Mucosa of rectum (tissue), 2 donors: ENCODE results near the gene BCAS3.
"Not testable (repeated sequence)": the region's sequence is repeated elsewhere in the genome, so short reads cannot be mapped to it uniquely, and the experiment has no call there.

ENCODE experiments used
- H3K27ac ChIP-seq, 2 donors: one replicate each; pipeline ENCODE4 v1.7.0; 2013; ENCODE audit warnings: inconsistent platforms in 2 of 2, low read depth in 2 of 2, low read length in 2 of 2
- H3K27me3 ChIP-seq, 2 donors: one replicate each; pipeline ENCODE4 v1.7.0; 2013; ENCODE audit warnings: low read length in 2 of 2; ENCODE audit not compliant: control insufficient read depth in 2 of 2, insufficient read depth in 2 of 2
- H3K36me3 ChIP-seq, 2 donors: one replicate each; pipeline ENCODE4 v1.7.0; 2013; ENCODE audit warnings: low read length in 2 of 2; ENCODE audit not compliant: control insufficient read depth in 2 of 2, insufficient read depth in 2 of 2
- H3K4me1 ChIP-seq, 2 donors: one replicate each; pipeline ENCODE4 v1.7.0; 2013; ENCODE audit warnings: low read length in 2 of 2, mild to moderate bottlenecking in 1 of 2; ENCODE audit not compliant: control insufficient read depth in 2 of 2, insufficient read depth in 2 of 2
- H3K4me3 ChIP-seq, 2 donors: one replicate each; pipeline ENCODE4 v1.7.0; 2013; ENCODE audit warnings: low read length in 2 of 2
- H3K9ac ChIP-seq, 2 donors: one replicate each; pipeline ENCODE4 v1.7.0; 2013; ENCODE audit warnings: low read length in 2 of 2, low read depth in 1 of 2, mild to moderate bottlenecking in 1 of 2
- H3K9me3 ChIP-seq, 2 donors: one replicate each; pipeline ENCODE4 v1.7.0; 2013; ENCODE audit warnings: low read length in 2 of 2; ENCODE audit not compliant: control insufficient read depth in 2 of 2
- donor health status: healthy.
- donor health status: Normal muscosa, but diverticular disease.

BCAS3 gene

DNA sequence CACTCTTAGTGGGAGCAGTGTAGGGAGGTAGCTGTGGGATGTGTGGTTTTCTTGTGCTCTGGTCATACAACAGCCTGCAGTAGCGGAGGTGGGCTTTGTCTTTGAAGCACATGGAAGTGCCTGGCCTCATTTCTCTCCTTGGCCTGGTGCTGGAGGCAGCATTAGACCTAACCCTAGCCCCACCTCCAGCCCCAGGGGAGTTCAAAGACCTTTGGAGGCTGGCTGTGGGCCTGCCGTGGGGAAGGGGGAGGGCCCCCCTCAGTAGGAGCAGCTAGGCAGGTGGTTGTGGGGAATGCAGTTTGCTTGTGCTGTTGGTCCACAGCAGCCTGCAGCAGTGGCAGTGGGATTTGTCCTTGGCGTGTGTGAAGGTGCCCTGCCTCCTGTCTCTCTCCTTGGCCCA lies 91.7 kb downstream of the BCAS3 start:
- Histone ChIP-seq H3K9ac (no peak overlapping the region), H3K27ac (no peak overlapping the region), H3K36me3 (no peaks in the 10 kb centered on the region), H3K9me3 (no peaks in the 10 kb centered on the region), H3K4me3 (no peak overlapping the region), H3K27me3 (no peaks in the 10 kb centered on the region), H3K4me1 (no peaks in the 10 kb centered on the region)

DNA sequence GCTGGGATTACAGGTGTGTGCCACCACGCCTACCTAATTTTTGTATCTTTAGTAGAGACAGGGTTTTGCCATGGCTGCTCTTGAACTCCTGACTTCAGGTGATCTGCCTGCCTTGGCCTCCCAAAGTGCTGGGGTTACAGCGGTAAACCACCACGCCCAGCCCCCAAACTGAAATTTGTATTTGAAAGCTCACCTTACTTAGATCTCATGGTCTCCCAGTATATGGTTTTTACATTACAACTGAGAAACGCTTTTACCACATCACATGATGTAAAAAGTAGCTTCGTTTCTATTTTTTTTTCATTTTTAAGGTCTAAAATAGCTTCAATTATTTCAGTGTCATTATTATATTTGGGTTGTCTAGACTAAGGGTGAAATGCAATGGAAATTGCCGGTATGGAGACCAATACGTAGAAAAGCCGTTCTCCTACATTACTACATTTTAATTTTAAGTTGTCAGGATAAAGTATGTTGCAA lies 93.3 kb downstream of the BCAS3 start:
- no peak overlapping the region for H3K27ac ChIP-seq
- no peaks in the 10 kb centered on the region for H3K36me3 ChIP-seq
- no peaks in the 10 kb centered on the region for H3K27me3 ChIP-seq
- H3K4me3 ChIP-seq: no peak overlapping the region
- no peak overlapping the region for H3K9ac ChIP-seq
- no peaks in the 10 kb centered on the region for H3K9me3 ChIP-seq
- no peaks in the 10 kb centered on the region for H3K4me1 ChIP-seq

DNA sequence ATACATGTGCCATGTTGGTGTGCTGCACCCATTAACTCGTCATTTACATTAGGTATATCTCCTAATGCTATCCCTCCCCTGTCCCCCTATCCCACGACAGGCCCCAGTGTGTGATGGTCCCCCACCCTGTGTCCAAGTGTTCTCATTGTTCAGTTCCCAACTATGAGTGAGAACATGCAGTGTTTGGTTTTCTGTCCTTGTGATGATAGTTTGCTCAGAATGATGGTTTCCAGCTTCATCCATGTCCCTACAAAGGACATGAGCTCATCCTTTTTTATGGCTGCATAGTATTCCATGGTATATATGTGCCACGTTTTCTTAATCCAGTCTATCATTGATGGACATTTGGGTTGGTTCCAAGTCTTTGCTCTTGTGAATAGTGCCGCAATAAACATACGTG lies 94.0 kb downstream of the BCAS3 start:
- not testable (repeated sequence) for H3K9ac ChIP-seq, H3K27ac ChIP-seq, H3K27me3 ChIP-seq

DNA sequence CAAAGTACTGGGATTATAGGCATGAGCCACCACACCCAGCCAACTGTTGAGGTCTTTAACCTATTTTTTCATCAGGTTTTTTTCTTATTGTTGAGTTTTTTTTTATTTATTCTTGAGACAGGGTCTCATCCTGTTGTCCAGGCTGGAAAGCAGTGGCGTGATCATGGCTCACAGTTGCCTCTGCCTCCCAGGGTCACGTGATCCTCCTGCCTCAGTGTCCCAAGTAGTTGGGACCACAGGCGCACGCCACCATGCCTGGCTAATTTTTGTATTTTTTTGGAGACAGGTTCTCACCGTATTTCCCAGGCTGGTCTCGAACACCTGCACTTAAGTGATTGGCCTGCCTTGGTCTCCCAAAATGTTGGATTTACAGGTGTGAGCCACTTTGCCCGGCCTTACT lies 95.9 kb downstream of the BCAS3 start:
- H3K27ac ChIP-seq: no peak overlapping the region
- H3K27me3 ChIP-seq: no peaks in the 10 kb centered on the region
- no peaks in the 10 kb centered on the region for H3K36me3 ChIP-seq
- H3K9ac ChIP-seq: no peak overlapping the region
- no peaks in the 10 kb centered on the region for H3K9me3 ChIP-seq
- no peak overlapping the region for H3K4me3 ChIP-seq
- H3K4me1 ChIP-seq: no peaks in the 10 kb centered on the region

More for the DNA sequence above, 94.0 kb downstream of the BCAS3 start:
- H3K4me1 ChIP-seq, H3K9me3 ChIP-seq, H3K4me3 ChIP-seq, H3K36me3 ChIP-seq: not testable (repeated sequence)

DNA sequence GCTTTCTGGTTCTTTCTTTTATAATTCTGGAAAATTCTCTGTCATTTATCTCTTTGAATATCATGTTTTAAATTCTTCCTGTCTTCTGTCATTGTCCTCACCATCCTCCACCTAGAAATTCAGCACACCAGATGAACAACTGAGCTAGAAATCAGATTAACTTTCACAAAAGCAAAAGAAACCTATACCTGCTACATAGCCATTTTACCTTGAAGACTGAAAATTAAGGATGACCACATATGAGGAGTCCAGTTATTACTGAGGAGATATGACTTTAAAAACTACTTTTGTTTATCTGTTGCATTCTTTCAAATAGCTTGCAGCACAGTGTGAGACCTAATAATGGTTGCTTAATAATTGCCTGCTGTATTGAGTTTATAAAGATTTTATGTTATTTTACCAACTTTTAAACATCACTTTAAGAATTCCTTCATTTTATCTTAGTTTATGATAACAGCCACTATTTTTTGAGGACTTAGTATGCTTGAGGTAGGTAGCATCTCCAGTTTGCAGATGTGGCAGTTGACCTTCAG lies 104.3 kb downstream of the BCAS3 start:
- Histone ChIP-seq H3K4me1 (no peaks in the 10 kb centered on the region), H3K27me3 (no peaks in the 10 kb centered on the region), H3K4me3 (no peak overlapping the region), H3K9me3 (no peaks in the 10 kb centered on the region), H3K27ac (no peak overlapping the region), H3K9ac (no peak overlapping the region), H3K36me3 (no peaks in the 10 kb centered on the region)

DNA sequence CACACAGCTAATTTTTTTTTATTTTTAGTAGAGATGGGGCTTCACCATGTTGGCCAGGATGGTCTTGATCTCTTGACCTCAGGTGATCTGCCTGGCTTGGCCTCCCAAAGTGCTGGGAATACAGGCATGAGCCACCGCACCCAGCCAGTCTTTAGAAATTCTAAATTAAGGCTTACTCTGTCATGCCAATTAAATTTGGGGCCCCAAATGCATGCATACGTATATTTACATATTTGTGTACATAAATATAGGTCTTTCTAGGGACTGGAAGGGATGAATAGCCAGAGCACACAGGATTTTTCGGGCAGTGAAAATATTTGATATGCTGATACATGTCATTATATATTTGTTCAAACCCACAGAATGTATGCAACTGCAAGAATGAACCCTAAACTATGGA lies 105.1 kb downstream of the BCAS3 start:
- Histone ChIP-seq H3K4me1 (no peaks in the 10 kb centered on the region), H3K36me3 (no peaks in the 10 kb centered on the region), H3K27ac (no peak overlapping the region), H3K27me3 (no peaks in the 10 kb centered on the region), H3K9me3 (no peaks in the 10 kb centered on the region), H3K9ac (no peak overlapping the region), H3K4me3 (no peak overlapping the region)

DNA sequence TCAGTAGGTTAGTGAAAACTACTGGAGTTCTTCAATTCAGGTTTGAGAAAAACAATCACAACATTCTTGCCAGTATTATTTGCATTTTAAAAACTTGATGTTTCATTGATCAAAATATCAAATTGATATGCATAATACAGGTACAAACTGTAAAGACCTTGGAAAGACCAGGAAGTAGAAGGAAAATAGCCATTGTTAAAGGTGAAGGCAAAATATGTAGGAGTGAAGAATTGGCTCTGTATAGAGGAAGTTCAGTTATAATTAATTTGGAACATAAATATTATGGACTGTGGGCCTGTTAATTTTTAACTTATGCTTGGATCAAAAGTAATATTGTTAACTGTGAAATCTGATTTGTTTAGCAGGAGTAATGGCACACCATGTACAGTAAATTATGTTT lies 112.6 kb downstream of the BCAS3 start:
- no peak overlapping the region for H3K4me3 ChIP-seq
- no peaks in the 10 kb centered on the region for H3K27me3 ChIP-seq
- H3K4me1 ChIP-seq: no peaks in the 10 kb centered on the region
- H3K36me3 ChIP-seq: no peaks in the 10 kb centered on the region
- H3K9me3 ChIP-seq: no peaks in the 10 kb centered on the region
- no peak overlapping the region for H3K27ac ChIP-seq
- H3K9ac ChIP-seq: no peak overlapping the region

DNA sequence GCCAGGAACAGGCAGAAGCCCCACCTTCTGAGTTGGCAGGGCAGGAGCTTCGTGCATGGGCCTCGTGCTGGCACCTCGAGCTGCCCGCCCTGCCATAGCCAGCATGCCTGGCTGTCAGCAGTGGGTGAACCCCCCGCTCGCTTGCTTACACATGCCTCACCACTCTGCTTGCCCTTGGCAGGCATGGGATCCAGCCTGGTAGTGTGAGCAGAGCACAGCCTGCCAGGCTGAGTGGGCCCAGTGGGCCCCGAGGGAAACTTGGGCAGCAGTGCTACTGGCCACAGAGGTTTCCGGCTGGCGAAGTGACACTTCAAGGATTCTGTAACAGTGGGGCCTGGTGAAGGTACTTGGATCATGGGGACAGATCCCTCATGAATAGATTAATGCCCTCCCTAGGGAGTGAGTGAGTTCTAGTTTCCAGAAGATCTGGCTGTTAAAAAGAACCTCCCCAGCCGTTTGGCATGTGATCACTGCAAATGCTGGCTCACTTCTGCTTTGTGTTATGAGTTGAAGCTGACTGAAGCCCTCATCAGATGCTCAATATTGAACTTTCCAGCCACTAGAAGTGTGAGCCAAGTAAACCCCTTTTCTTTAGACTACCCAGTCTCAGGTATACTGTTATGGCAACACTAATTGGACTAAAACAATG lies 114.7 kb downstream of the BCAS3 start:
- Histone ChIP-seq H3K27ac (no peak overlapping the region), H3K9ac (no peak overlapping the region), H3K9me3 (no peaks in the 10 kb centered on the region), H3K4me3 (no peak overlapping the region), H3K27me3 (no peaks in the 10 kb centered on the region), H3K36me3 (no peaks in the 10 kb centered on the region), H3K4me1 (no peaks in the 10 kb centered on the region)

DNA sequence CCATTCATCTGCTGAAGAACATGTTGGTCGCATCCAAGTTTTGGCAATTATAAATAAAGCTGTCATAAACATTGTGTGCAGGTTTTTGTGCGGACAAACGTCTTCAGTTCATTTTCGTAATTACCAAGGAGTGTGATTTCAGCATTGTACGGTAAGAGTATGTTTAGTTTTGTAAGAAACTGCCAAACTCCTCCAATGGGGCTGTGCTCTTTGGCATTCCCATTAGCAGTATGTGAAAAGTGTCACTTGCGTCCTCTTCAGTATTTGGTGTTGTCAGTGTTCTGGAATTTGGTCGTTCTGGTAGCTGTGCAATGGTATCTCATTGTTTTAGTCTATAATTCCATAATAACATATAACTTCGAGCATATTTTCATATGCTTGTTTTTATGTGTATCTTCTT lies 120.9 kb downstream of the BCAS3 start:
- Histone ChIP-seq H3K9me3 (no peaks in the 10 kb centered on the region), H3K9ac (no peak overlapping the region), H3K4me3 (no peak overlapping the region), H3K27ac (no peak overlapping the region), H3K27me3 (no peaks in the 10 kb centered on the region), H3K36me3 (no peaks in the 10 kb centered on the region), H3K4me1 (no peaks in the 10 kb centered on the region)

DNA sequence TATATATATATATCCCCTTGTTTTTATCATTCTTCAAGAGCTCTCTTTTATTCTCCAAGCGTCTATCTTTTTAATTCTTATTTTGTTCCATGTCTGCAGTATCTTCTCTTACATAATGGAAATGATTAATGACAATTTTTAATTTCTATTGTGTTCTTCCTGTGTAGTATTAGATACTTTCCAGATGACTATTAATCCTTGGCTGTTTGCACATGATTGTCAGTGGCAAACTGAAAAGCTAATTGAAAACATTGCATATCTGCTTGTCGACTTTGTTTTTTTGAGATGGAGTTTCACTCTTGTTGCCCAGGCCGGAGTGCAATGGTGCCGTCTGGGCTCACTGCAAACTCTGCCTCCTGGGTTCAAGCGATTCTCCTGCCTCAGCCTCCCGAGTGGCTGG lies 124.7 kb downstream of the BCAS3 start:
- no peaks in the 10 kb centered on the region for H3K9me3 ChIP-seq
- no peak overlapping the region for H3K9ac ChIP-seq
- no peaks in the 10 kb centered on the region for H3K27me3 ChIP-seq

More for the DNA sequence above, 124.7 kb downstream of the BCAS3 start:
- Histone ChIP-seq H3K27ac (no peak overlapping the region), H3K4me1 (no peaks in the 10 kb centered on the region), H3K36me3 (no peaks in the 10 kb centered on the region), H3K4me3 (no peak overlapping the region)
